GM18519 (cell line): Measurements from ENCODE around the gene HIVEP1.

ENCODE experiments used
- ATAC-seq: cut with Tn5 transposase; IDR thresholded peaks from one replicate; pipeline ENCODE4 v1.9.1; 2021; ENCODE audit warnings: mild to moderate bottlenecking, moderate library complexity; ENCODE audit not compliant: unreplicated experiment, low FRiP score

HIVEP1 gene

GRCh38 chr6:12047304-12047703, 35.2 kb downstream of the HIVEP1 start:
- no peak for ATAC-seq

GRCh38 chr6:12047792-12048432, 35.8 kb downstream of the HIVEP1 start:
- no peak for ATAC-seq

GRCh38 chr6:12048609-12049008, 36.5 kb downstream of the HIVEP1 start:
- no peak for ATAC-seq

- no peak for ATAC-seq
These were observed 37.1 kb downstream of the HIVEP1 start for GRCh38 chr6:12049165-12049564.

GRCh38 chr6:12051861-12052368, 39.8 kb downstream of the HIVEP1 start:
- peak; percentile 64 for ATAC-seq

- no peak for ATAC-seq
These were observed 46.3 kb downstream of the HIVEP1 start for GRCh38 chr6:12058172-12058961.

- no peak for ATAC-seq
These were observed 48.9 kb downstream of the HIVEP1 start for GRCh38 chr6:12060780-12061609.

- no peak for ATAC-seq
These were observed 50.5 kb downstream of the HIVEP1 start for GRCh38 chr6:12062605-12063004.

GRCh38 chr6:12064131-12064530, 52.0 kb downstream of the HIVEP1 start:
- no peak for ATAC-seq

GRCh38 chr6:12064538-12065071, 52.5 kb downstream of the HIVEP1 start:
- ATAC-seq, result no peak

GRCh38 chr6:12065321-12066140, 53.4 kb downstream of the HIVEP1 start:
- ATAC-seq, result no peak

- ATAC-seq, result no peak
These were observed 54.2 kb downstream of the HIVEP1 start for GRCh38 chr6:12066297-12066696.

- no peak for ATAC-seq
These were observed 56.9 kb downstream of the HIVEP1 start for GRCh38 chr6:12068899-12069557.

GRCh38 chr6:12069891-12070529, 57.9 kb downstream of the HIVEP1 start:
- ATAC-seq, result no peak

GRCh38 chr6:12071064-12071615, 59.0 kb downstream of the HIVEP1 start:
- ATAC-seq, result no peak

GRCh38 chr6:12075067-12075563, 63.0 kb downstream of the HIVEP1 start:
- ATAC-seq, result no peak

- ATAC-seq, result no peak
These were observed 65.1 kb downstream of the HIVEP1 start for GRCh38 chr6:12077021-12077710.

GRCh38 chr6:12078014-12078413, 65.9 kb downstream of the HIVEP1 start:
- ATAC-seq, result no peak
